Measurements from ENCODE around the gene CCR8.

The CCR8 gene

GRCh38 chr3:39381432-39381831 is 51.9 kb downstream of the CCR8 start:
- H3K36me3 ChIP-seq (ENCODE audit: control insufficient read depth in 2 of 2, insufficient read depth in 1 of 2, low read length in 2 of 2), result peaks cover 0 to 4% of the 10 kb centered on the region in 2 experiments; a peak in 1 of 3 replicates
- H3K9me3 ChIP-seq (ENCODE audit: control insufficient read depth, insufficient read depth, low read depth, low read length), result no peaks in the 10 kb centered on the region
- POLR2A ChIA-PET, result no interaction called here

More at GRCh38 chr3:39381432-39381831, 51.9 kb downstream of the CCR8 start:
- TF ChIP-seq ZNF629 (tag by site-specific recombination; IDR thresholded peaks at IDR 0.05), result no peak
- no peak for TF ChIP-seq ZNF830 (tag by site-specific recombination; IDR thresholded peaks at IDR 0.05; ENCODE audit: low read depth)
- no peak for TF ChIP-seq WT1 (tag by site-specific recombination; IDR thresholded peaks at IDR 0.05)
- TF ChIP-seq ZNF626 (tag by site-specific recombination; IDR thresholded peaks at IDR 0.05), result no peak
- no peak for TF ChIP-seq SP3 (tag by site-specific recombination; IDR thresholded peaks at IDR 0.05)
- no peak for TF ChIP-seq ZNF324 (tag by site-specific recombination; IDR thresholded peaks at IDR 0.05)
- TF ChIP-seq ZNF768 (tag by site-specific recombination; IDR thresholded peaks at IDR 0.05), result no peak
- TF ChIP-seq ZFP41 (tag by site-specific recombination; IDR thresholded peaks at IDR 0.05; ENCODE audit: borderline replicate concordance), result no peak
- no peak for TF ChIP-seq ZNF211 (tag by site-specific recombination; IDR thresholded peaks at IDR 0.05; ENCODE audit: low read depth)
- TF ChIP-seq ZNF335 (tag by site-specific recombination; conservative IDR thresholded peaks at IDR 0.05), result no peak
- no peak for TF ChIP-seq HOXD13 (CRISPR knock-in tag; IDR thresholded peaks at IDR 0.05; ENCODE audit: borderline replicate concordance)
- TF ChIP-seq ZNF341 (tag by site-specific recombination; IDR thresholded peaks at IDR 0.05; ENCODE audit: low read depth), result no peak
- TF ChIP-seq BCL6B (tag by site-specific recombination; IDR thresholded peaks at IDR 0.05), result no peak
- no peak for TF ChIP-seq ZNF184 (tag by site-specific recombination; IDR thresholded peaks at IDR 0.05)
- TF ChIP-seq ZNF776 (tag by site-specific recombination; IDR thresholded peaks at IDR 0.05; ENCODE audit: borderline replicate concordance), result no peak
- no peak for TF ChIP-seq EGR2 (tag by site-specific recombination; IDR thresholded peaks at IDR 0.05; ENCODE audit: low read depth)
- no peak for TF ChIP-seq ZNF664 (tag by site-specific recombination; IDR thresholded peaks at IDR 0.05)
- TF ChIP-seq ZNF658 (tag by site-specific recombination; IDR thresholded peaks at IDR 0.05), result no peak
- no peak for TF ChIP-seq ZNF473 (tag by site-specific recombination; IDR thresholded peaks at IDR 0.05)
- Histone ChIP-seq H3K27ac (ENCODE audit: extremely low read depth, low read depth, low read length) (no peak overlapping the region), H3K4me3 (ENCODE audit: low read depth, low read length) (no peak overlapping the region), H3K4me1 (ENCODE audit: control insufficient read depth, insufficient read depth, low read length) (no peaks in the 10 kb centered on the region)
- CTCF ChIA-PET, result interaction anchor here (0.8 to 1.6 kb wide), 2 partner anchors 92 to 93 kb away, joined by 3 to 6 read pairs; no protein-coding TSS in a partner anchor

Data from HEK293 (cell line).